GM12874 (cell line): ENCODE measurements around the gene MAP1LC3B.

ENCODE experiments used
- CTCF ChIP-seq: IDR thresholded peaks from 2 replicates; pipeline ENCODE4 v1.5.1; 2011; ENCODE audit warnings: low read depth, mild to moderate bottlenecking, control low read depth, low read length, moderate library complexity; ENCODE audit not compliant: insufficient read depth

The MAP1LC3B gene

GRCh38 chr16:87411375-87412271 lies 19.5 kb downstream of the MAP1LC3B start:
- no peak for TF ChIP-seq CTCF

GRCh38 chr16:87412371-87412995 lies 20.3 kb downstream of the MAP1LC3B start:
- TF ChIP-seq CTCF, result no peak

GRCh38 chr16:87412996-87413421 lies 20.9 kb downstream of the MAP1LC3B start:
- TF ChIP-seq CTCF, result no peak

- no peak for TF ChIP-seq CTCF
These were observed 22.1 kb downstream of the MAP1LC3B start for GRCh38 chr16:87414251-87414680.

- no peak for TF ChIP-seq CTCF
These were observed 23.3 kb downstream of the MAP1LC3B start for GRCh38 chr16:87415441-87415840.

GRCh38 chr16:87416826-87417527 lies 24.8 kb downstream of the MAP1LC3B start:
- peak; percentile 22; the same call in 1 of the 2 replicates for TF ChIP-seq CTCF

- TF ChIP-seq CTCF, result no peak
These were observed 25.4 kb downstream of the MAP1LC3B start for GRCh38 chr16:87417528-87417910.
